GM19025 (cell line): ENCODE results near the gene VARS2.
A peak's percentile ranks its signal among the peaks of the same experiment; 100 is the strongest.
"Not testable (repeated sequence)": the region's sequence is repeated elsewhere in the genome, so short reads cannot be mapped to it uniquely, and the experiment has no call there.

Experiments
- ATAC-seq: cut with Tn5 transposase; IDR thresholded peaks from one replicate; pipeline ENCODE4 v1.9.1; 2021; ENCODE audit warnings: mild to moderate bottlenecking, low read depth, moderate library complexity; ENCODE audit not compliant: unreplicated experiment

The VARS2 gene

GRCh38 chr6:30895343-30895742 lies 18.7 kb upstream of the VARS2 start:
- ATAC-seq = no peak

- ATAC-seq = no peak
Observed at GRCh38 chr6:30896541-30896940, 17.5 kb upstream of the VARS2 start.

GRCh38 chr6:30897882-30898281 lies 16.2 kb upstream of the VARS2 start:
- ATAC-seq = no peak

- ATAC-seq = no peak
Observed at GRCh38 chr6:30898750-30899360, 15.2 kb upstream of the VARS2 start.

GRCh38 chr6:30900863-30901417 lies 13.1 kb upstream of the VARS2 start:
- ATAC-seq = no peak

GRCh38 chr6:30901436-30901835 lies 12.6 kb upstream of the VARS2 start:
- ATAC-seq = no peak

GRCh38 chr6:30902196-30902595 lies 11.8 kb upstream of the VARS2 start:
- not testable (repeated sequence) for ATAC-seq

GRCh38 chr6:30902709-30903108 lies 11.3 kb upstream of the VARS2 start:
- ATAC-seq = no peak

GRCh38 chr6:30903236-30903635 lies 10.8 kb upstream of the VARS2 start:
- ATAC-seq = no peak

GRCh38 chr6:30907290-30907757 lies 6.7 kb upstream of the VARS2 start:
- ATAC-seq = not testable (repeated sequence)

- ATAC-seq = peak; percentile 94
Observed at GRCh38 chr6:30907758-30908591, 6.1 kb upstream of the VARS2 start, which contains the start of gene GTF2H4. TSS of gene GTF2H4 (plus strand) at chr6:30908207.

- no peak for ATAC-seq
Observed at GRCh38 chr6:30908700-30909099, 5.3 kb upstream of the VARS2 start.

- not testable (repeated sequence) for ATAC-seq
Observed at GRCh38 chr6:30910473-30910872, 3.6 kb upstream of the VARS2 start.

GRCh38 chr6:30912746-30913520 lies 1.1 kb upstream of the VARS2 start:
- ATAC-seq = no peak

- ATAC-seq = no peak
Observed at GRCh38 chr6:30913721-30914075, 340 bp upstream of the VARS2 start.

- no peak for ATAC-seq
Observed at GRCh38 chr6:30914854-30915590, 984 bp downstream of the VARS2 start.

GRCh38 chr6:30915591-30915946 lies 1.5 kb downstream of the VARS2 start:
- no peak for ATAC-seq

- no peak for ATAC-seq
Observed at GRCh38 chr6:30917041-30917440, 3.0 kb downstream of the VARS2 start.

GRCh38 chr6:30917487-30917886 lies 3.4 kb downstream of the VARS2 start:
- no peak for ATAC-seq

- no peak for ATAC-seq
Observed at GRCh38 chr6:30918670-30919069, 4.6 kb downstream of the VARS2 start.
